AG09309 (cell line): ENCODE results near the gene VRK3.

ENCODE experiments used
- DNase-seq: peaks from one replicate; pipeline ENCODE4 v3.0.0-alpha.2; 2010; ENCODE audit warnings: low read depth
- H3K4me3 ChIP-seq: 2 replicates; pipeline ENCODE4 v1.5.1; 2011; ENCODE audit warnings: mild to moderate bottlenecking, low read depth, low read length, moderate library complexity; ENCODE audit not compliant: control insufficient read depth
- TF ChIP-seq, protein P1 (sequence below): IDR thresholded peaks from 2 replicates; pipeline ENCODE4 v1.5.1; 2011; ENCODE audit warnings: mild to moderate bottlenecking, low read depth, low read length, inconsistent platforms; ENCODE audit not compliant: insufficient read depth, control insufficient read depth; ENCODE audit errors: missing control alignments

VRK3 gene

DNA sequence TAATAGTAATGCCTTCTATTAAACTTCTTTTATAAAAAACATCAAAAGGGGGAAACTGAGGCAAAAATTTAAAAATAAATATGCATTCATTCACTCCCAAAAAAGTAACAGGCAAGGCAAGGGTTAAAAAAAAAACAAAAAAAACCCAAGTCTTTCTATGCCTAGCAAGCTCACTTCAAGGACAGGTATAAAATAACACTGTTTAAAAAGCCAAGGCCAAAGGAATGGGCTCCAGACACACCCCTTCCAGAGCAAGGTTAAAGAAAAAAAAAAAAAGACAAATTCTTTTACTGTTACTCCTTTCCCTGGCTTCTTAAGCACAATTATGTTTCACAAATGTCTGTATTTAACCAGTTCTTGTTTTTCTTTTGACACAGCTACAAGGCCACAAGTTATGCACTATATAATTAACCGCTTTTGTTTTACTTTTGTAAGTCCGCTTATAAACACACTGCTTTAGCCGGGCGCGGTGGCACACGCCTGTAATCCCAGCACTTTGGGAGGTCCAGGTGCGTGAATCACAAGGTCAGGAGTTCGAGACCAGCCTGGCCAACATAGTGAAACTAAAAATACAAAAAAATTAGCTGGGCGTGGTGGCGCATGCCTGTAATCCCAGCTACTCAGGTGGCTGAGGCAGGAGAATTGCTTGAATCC, 67.8 kb downstream of the VRK3 start:
- H3K4me3 ChIP-seq: no peak overlapping the region
- DNase-seq: no peak
- TF ChIP-seq, protein P1, sequence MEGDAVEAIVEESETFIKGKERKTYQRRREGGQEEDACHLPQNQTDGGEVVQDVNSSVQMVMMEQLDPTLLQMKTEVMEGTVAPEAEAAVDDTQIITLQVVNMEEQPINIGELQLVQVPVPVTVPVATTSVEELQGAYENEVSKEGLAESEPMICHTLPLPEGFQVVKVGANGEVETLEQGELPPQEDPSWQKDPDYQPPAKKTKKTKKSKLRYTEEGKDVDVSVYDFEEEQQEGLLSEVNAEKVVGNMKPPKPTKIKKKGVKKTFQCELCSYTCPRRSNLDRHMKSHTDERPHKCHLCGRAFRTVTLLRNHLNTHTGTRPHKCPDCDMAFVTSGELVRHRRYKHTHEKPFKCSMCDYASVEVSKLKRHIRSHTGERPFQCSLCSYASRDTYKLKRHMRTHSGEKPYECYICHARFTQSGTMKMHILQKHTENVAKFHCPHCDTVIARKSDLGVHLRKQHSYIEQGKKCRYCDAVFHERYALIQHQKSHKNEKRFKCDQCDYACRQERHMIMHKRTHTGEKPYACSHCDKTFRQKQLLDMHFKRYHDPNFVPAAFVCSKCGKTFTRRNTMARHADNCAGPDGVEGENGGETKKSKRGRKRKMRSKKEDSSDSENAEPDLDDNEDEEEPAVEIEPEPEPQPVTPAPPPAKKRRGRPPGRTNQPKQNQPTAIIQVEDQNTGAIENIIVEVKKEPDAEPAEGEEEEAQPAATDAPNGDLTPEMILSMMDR: no peak

DNA sequence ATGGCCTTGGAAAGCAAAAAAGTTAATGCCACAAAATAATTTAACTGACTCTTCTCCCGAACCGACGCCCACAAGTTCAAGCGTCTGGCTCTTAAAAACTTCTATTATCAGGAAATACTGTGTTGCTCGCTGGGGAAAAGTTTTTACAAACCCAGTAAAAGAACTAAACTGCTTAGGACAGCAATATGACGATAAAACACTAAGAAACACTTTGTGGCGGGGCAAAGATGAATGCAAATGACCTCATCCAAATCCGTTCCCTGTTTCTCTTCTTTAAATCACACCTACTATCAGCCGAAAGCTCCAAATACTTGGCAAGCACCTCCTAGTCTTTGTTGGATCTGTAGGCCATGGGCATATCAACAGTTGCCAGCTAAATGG, 69.1 kb downstream of the VRK3 start:
- no peak for DNase-seq
- no peak overlapping the region for H3K4me3 ChIP-seq
- TF ChIP-seq, protein P1: no peak

- DNase-seq: no peak
- TF ChIP-seq, protein P1: no peak
- H3K4me3 ChIP-seq: no peak overlapping the region
These were observed 70.2 kb downstream of the VRK3 start for GRCh38 chr19:49954933-49955332.

DNA sequence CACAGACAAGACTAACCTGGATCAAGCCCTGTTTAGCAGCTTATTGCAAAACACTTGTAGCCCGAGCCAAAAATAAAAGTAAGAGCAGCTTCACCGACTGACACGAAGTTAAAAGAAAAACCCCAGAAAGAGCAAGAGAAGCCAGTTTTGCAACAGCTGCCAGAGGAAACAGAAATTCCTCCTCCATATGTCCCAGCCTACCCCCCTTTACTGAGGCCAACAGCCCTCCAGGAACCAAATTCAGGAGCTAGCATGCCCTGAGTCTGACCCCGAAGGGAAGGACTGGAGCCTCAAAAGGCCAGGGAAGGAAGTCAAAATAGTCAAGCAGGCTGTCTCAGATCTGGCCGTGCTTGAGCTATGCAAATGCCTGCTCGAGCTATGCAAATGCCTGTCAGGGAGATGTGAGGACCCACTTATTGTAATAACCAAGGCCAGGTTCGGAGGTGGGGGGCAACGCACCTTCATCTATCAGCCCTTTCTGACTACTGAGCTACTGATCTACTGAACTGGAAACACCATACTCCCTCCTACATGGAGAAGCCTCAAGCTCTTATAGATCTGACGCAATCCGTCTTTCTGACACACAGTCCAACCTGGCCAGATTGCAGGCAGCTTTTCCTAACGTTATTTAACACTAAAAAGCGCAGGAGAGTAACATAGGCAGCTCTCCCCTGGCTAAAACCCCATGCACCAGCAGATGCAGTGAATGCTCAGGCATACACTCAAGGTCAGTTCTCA, 70.9 kb downstream of the VRK3 start:
- H3K4me3 ChIP-seq: no peak overlapping the region
- no peak for DNase-seq

DNA sequence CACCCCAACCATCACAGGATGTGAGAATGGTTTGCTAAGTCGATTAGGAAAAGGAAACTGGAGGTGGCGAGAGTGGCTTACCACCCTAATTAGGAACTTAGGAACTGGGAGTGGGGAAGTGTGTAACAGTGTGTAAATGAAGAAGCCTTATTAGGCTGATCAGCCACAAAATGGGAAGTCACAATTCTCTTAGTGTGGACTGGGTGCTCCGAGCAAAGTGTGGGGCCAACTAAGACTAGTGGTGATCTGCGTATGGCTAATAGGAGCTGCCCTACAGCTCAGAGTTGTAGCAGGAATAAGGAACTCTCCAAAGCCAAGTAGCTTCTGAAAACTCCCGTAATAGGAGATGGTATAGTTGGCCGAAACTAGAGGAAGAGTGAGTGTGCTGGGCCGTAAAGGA, 71.8 kb downstream of the VRK3 start:
- DNase-seq: no peak
- TF ChIP-seq, protein P1: no peak
- no peak overlapping the region for H3K4me3 ChIP-seq

More for the DNA sequence above, 70.9 kb downstream of the VRK3 start:
- TF ChIP-seq, protein P1: no peak

GRCh38 chr19:49952906-49953305, 72.3 kb downstream of the VRK3 start:
- DNase-seq: no peak
- H3K4me3 ChIP-seq: no peak overlapping the region
- TF ChIP-seq, protein P1: no peak

DNA sequence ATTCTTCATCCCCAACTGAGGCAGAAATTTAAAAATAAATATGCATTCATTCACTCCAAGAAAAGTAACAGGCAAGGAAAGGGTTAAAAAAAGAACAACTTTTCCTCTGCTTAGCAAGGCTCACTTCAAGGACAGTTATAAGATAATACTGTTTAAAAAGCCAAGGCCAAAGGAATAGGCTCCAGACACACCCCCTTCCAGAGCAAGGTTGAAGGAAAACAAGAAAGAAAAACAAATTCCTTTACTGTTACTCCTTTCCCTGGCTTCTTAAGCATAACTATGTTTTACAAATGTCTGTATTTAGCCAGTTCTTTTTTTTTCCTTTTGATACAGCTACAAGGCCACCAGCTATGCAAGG, 72.7 kb downstream of the VRK3 start:
- TF ChIP-seq, protein P1: no peak
- DNase-seq: no peak
- H3K4me3 ChIP-seq: no peak overlapping the region
